T-helper 1 cell (primary cell): ENCODE measurements around the gene SACM1L.
A peak's percentile ranks its signal among the peaks of the same experiment; 100 is the strongest.
"Not testable (repeated sequence)": the region's sequence is repeated elsewhere in the genome, so short reads cannot be mapped to it uniquely, and the experiment has no call there.

ENCODE experiments used
- DNase-seq, 5 donors: peaks; one replicate each; pipeline ENCODE4 v3.0.0-alpha.2; 2012 to 2020

Gene SACM1L

DNA sequence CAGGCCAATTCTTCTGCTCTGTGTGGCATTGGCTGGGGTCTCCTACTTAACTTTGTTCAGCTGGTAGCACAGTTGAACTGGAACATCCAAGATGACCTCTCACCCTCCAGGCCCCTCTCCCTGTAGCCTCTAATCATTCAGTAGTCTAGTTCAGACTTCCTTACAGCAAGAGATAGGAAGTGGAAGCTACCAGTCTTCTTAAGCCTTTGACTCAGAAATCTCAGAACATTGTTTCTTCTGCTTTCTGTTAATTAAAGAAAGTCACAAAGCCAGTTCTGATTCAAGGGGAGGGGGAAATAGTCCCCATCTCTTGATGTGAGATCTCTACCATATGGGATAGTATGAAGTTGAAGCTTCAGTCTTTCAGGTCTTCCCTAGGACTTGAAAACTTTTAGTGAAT lies 18.8 kb upstream of the SACM1L start:
- DNase-seq: no peak

DNA sequence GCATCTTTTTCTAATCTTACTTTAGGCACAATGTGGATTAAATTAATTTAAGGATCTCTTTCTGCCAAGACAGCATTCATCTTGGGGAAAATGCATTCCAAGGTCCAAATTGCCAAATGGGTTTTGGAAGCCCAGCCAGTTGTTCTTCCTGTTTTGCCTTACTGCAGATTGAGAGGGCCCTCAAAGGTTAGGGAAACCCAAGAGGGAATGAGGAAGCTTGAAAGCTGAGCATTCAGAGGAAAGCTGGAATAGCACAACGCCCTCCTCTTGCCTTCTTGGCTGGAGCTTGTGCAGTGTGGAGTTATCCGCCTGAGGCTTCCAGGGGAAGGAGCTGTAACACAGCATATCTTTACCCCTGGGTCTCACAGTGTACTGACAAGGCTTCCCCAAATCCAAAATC lies 18.2 kb upstream of the SACM1L start:
- DNase-seq: no peak

DNA sequence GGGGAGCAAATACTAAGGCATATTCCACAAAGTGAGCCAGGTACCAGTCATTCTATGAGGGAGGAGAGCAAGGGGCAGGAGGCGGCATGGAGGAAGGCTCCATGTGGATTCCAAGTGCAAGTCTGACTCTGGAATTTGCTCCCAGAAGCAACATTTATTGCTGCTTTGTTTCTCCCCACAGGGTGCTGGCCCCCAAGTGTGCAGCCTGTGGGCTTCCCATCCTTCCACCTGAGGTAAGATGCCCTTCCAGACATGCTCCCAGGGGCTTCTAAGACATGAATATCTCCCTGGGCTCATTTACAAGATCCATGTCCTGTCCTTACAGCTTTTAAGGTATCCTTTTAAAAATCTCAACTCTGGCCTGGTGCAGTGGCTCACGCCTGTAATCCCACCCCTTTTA lies 15.9 kb upstream of the SACM1L start:
- no peak for DNase-seq

DNA sequence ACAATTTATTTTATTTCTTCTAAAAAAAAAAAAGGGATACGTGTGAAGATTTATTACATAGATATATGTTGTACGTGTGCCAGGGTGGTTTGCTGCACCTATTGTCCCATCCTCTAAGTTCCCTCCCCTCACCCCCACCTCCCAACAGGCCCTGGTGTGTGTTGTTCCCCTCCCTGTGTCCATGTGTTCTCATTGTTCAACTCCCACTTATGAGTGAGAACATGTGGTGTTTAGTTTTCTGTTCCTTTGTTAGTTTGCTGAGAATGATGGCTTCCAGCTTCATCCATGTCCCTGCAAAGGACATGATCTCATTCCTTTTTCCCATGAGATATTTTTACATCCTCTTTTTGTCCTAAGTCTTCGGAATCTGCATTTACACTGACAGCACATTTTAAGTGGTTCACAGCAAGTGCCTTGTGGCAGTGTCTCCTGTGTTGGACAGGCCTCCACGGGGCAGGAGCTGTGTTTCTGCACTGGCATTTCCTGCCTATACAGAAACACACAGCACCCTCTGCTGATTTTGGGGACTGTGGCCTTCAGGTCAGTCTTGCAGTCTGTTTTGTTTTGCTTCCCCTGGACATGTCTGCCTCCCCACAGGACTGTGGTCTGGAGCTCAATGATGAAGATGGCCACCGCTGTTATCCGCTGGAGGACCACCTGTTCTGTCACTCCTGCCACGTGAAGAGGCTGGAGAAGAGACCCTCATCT lies 12.7 kb upstream of the SACM1L start:
- no peak for DNase-seq

DNA sequence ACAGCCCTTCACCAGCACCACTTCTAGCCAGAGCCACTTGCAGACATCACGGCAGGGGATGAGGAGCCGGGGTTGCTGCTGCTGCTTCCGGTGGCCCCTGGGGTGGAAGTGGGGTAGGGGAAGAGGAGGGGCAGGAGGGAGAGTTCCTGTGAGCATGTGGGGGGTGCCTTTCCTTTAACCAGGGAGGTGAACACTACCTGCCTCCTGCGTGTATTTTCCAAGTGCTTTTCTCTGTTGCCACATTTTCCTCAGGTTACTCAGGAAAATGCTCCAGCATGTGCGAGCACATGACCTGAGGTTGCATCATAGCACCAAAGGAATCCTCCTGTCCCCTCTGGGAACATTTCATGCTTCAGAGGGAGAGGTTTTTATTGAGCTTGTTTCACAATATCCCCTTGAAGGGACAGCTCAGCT lies 12.2 kb upstream of the SACM1L start:
- DNase-seq: peak; percentile 40 to 76 (median 46)

DNA sequence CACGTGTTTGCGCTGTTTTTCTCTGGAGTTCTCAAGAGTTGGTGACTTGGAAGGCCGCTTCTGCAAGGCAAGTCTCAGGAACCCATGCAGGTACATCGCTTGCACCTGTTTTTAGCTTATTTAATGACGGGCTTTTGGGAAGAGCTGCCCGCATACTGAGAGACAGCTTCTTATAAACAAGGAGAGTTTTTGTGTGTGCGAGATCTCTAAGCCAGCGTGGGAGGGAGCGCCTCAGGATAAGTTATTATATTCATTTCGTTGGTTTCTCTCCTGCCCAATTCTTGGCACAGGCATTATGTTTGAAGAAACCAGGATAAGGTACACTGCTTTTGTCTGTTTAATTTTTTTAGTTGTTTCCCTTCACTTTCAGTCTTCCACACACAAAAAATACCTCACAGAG lies 11.4 kb upstream of the SACM1L start:
- no peak for DNase-seq

DNA sequence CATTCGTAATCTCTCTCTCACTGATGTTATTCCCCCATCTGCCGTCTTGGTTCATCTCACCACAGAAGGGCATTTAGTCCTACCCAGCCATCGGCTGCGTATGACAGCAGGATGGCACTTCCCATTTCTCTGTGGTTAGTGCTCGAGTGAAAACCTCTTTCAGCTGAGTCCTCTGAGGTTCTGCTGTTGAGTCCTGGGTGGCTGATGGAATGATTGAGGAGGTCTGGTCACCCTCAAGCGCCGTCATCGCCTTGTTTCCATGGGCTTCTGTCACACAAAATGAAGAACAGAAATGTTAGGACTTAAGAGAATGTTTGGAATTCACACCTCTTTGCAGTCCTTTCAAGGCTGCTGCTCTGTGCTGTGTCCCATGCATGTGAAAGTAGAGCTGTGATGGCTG lies 9.4 kb upstream of the SACM1L start:
- DNase-seq: no peak

DNA sequence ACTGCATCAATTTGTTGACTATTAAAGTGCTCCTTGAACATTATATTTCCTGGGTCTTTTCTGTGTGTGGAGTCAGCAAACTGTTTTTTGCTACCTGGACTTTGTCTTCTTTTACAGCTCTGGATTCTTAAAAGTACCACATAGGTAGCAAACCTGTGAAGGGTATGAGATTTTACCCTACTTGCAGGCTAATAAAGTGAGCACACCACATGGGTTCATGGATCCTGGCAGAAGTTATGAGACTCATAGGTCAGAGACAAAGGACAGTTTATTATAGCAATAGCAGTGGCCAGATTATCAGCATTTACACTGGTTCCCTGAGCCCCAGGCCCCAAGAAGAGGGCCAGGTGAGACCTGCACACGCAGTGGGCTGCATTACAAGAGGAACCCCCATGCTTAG lies 8.0 kb upstream of the SACM1L start:
- DNase-seq: no peak

DNA sequence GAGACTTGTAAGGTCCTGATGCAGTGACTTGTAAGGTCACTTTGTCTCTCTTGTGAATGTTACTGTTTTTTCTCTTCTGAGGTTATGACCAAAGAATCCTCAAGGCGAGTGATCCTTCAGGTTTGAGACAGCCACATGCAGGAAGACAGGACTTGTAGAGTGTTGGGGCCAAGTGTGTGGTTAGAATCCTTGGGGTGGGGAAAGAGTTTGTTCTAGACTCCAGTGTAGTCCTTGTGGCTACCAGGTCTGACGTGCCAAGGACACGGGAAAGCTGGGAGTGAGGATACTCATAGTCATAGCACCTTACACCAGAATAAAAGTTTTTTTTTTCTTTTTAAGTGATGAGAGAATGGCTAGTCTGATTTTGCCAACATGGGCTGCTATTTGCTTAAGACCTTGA lies 7.3 kb upstream of the SACM1L start:
- DNase-seq: no peak

DNA sequence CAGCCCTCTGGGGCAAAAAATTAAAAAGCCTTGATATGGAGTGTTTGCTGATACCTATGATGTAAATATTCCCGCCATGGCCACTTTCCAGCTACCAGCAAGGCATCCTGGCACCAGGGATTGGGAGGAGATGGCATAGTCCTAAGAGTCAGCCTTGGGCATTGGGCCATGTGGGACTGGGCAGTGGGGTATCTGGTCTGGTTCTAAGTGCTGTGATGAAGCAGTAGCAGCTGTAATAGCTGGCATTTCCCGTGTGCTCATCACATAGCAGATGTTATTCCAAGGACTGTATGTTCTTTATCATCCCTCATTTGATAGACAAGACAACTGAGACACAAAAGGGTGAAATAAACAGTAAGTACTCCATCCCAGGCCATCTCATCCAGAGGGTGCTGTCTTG lies 6.9 kb upstream of the SACM1L start:
- no peak for DNase-seq

DNA sequence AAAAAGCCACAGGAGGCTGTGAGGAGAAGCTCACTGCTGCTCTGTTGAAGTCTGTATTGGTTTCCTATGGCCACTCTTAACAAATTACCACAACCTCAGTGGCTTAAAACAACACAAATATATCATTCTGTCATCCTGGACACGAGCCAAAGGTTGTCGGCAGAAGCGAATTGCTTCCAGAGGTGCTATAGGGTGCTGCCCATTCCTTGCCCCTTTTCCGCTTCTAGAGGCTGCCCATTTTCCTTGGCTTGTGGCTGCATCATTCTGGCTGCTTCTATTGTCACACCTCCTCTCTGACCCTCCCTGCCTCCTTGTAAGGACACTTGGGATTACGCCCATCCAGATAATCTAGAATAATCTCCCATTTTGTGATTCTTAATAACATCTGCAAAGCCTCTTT lies 6.4 kb upstream of the SACM1L start:
- no peak for DNase-seq

DNA sequence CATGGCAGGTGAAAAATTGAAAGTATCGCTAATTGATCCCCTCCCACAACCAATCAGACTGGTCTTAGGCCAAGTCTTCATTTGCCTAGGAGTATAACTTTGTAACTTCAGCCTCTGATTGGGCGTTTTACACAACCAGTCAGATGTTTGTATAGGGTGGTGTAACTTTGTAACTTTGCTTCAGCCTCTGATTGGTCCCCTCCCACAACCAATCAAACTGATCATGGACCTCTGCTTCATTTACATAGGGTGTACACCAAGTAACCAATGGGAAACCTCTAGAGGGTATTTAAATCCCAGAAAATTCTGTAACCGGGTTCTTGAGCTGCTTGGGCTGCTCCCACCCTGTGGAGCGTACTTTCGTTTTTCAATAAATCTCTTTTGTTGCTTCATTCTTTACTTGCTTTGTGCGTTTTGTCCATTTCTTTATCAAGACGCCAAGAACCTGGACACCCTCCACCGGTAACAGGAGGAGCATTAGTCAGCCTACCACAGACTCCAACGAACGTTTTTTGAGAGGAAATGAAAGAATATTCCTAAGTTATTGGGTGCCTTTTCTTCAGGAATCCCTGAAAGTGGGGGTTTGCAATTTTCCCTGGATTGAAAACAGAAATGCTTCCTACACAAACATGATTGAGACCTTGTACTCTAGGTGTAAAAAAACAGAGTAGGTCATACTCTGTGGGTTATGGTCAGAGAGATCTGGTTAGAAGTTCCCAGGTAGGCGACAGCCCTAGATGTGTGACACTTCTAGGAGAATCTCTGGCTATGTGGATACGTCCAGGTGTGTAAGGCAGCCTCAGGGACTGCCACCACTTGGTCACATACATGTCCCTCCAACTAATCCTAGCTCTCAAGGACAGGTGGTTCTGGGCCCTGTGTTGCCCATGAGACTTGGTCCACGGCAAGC lies 5.5 kb upstream of the SACM1L start:
- DNase-seq: no peak

DNA sequence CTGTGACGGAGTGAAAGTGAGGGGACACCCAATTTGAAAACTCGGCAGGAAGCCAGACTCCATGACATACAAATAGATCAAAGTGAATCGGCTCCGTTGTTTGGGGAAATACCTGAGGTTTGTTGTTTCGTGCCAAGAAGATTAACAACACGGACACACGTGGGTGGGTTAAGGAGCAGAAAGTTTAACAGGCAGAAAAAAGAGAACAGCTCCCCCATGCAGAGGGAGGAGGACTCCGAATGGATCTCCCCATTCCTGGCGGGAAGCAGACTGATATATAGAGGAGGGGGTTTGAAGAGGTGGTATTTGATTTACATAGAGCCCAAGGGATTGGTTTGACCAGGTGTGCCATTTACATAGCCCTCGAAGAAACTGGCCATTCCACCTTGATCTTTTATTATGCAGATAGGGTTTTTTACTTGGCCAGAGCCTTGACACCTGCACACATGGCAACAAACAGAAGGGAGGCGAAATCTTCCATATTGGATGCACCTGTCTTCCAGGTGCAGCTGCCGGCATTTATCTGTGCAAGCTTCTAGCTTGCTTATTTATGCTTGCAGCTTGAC lies 4.8 kb upstream of the SACM1L start:
- DNase-seq: no peak

DNA sequence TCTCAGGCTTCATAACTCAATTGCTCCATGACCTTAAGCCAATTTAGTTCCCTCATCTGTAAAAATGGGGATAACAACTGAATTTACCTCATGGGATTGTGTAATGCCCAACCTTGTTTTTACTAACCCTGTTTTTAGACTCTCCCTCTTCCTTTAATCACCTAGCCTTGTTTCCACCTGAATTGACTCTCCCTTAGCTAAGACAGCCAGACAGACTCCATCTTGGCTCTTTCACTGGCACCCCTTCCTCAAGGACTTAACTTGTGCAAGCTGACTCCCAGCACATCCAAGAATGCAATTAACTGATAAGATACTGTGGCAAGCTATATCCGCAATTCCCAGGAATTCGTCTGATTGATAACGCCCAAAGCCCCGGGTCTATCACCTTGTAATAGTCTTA lies 3.5 kb upstream of the SACM1L start:
- not testable (repeated sequence) for DNase-seq

DNA sequence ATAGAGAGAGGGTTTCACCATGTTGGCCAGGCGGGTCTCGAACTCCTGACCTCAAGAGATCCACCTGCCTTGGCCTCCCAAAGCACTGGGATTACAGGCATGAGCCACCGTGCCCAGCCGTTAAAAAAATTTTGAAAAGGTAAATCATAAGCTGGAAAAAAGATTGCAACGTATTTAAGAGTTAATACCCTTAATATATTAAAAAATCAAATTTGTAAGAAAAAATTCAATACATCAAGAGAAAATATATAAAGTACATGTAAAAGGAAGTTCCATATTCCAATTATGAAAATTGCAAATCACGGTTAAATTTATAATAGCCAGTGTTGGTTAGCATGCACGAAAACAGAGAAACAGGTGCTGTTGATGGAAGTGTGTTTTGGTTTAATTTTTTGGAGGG lies 2.3 kb upstream of the SACM1L start:
- DNase-seq: no peak

DNA sequence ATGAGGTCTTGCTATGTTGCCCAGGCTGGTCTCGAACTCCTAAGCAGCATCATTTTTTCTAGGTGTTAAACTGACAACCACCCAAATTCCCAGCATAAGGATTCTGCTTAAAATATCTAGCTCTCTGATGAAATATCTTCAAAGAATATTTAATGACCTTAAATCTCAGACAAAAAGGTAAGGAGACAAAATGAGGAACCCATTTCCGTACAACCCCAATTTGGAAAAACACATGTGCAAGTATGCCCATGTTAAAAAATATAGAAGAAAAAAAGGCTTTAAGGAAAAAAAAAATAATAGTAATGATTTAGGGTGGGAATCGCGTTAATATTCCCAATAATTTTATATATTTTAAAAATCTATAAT lies 1.4 kb upstream of the SACM1L start:
- no peak for DNase-seq

DNA sequence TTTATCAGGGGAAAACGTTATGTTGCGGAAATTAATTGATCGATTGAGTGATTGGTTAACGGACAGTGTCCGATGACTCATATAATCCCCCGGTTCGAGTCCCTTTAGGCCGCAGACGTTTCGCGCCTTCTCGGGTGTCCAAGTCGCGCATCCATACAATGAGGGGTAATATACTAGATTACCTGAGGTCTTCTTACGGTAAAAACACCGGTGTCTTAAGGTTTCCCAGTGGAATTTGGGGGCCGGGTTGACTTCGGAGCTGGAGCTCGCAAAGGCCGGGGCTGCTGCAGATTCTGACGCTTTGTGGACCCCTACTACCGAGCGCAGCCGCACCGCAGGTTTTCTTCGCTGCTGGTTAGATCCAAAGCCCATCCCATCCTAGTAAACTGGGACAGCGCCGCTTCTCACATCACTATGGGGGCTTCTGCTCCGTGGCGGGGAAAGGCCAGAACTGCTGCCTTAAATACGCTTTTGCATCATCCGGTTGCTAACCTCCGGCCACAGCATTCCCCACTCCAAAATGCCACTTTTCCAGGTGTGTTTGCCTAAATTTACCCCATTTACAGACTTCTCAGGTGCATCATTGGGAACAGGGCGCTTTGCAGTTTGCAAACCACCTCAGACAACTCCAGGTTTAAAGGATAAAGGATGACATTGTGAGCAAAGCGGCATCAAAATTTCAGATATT lies 858 bp upstream of the SACM1L start:
- DNase-seq: peak in 2 of 5 donors; percentile 17 to 48

DNA sequence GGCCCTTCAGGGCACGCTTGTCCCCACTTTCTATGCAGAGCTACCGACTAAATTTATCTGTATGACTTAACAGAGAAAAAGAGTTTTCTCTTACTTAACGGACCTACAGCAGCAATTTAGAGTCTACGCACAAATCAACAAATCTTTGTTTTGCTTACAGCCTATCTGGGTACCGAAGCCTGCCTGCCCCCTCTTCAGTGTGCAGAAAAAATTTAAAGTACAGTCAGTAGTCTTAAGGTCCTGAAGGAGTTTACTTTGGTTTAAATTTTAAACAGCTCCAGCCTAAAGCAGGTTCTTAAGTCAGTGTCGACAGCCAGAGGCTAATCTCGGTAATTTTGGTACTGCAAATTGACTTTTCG lies 570 bp downstream of the SACM1L start:
- no peak for DNase-seq

DNA sequence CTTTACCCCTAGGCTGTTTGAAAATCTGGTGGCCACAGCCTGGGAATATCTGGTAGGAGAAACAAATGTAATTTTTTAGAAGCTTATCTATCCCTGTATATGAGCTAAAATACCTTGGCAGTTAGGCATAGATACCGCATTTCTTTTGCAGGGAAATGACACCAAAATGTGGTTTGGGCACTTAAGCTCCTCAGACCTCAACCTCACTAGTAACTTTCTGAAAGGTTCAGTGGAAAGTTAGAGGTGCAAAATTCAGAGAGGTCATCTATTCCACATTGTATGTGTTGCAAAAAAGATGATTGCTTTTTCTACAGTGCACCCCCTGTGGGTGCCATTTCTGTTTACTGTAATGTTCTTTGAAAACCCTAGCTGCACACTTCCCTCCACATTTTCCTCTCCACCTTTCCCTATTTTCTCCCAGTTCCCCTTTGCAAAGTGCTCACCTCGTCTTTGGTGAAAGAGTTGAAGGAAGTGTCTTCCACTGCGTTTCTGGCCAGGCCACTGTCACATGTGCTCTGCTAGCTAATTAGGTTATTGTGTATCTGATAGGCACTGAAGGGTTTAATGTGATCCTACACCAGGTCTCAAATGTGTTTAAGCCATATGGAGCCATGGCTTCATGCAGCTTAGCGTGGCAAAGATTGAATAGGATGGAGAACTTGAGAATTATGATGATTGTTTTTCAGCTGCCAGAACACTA lies 1.3 kb downstream of the SACM1L start:
- DNase-seq: peak in 1 of 5 donors; percentile 44

DNA sequence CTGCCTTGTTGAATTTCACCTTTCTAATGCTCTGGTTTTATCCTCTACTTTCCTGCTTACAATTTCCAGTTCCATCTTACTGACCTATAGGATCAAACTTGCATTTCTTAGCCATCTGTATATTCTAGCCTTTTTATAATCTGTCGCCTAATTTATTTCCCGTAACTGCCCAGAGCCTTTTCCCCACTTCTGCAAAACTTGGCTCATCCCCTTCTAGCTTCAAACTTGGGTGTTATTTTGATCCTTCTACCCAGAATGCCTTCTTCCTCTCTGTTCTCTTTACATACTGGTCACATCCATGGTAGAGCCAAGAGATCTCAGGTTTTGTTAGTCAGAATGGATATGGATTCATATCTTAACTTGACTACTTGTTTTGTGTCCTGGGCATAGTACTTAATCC lies 2.6 kb downstream of the SACM1L start:
- DNase-seq: no peak

DNA sequence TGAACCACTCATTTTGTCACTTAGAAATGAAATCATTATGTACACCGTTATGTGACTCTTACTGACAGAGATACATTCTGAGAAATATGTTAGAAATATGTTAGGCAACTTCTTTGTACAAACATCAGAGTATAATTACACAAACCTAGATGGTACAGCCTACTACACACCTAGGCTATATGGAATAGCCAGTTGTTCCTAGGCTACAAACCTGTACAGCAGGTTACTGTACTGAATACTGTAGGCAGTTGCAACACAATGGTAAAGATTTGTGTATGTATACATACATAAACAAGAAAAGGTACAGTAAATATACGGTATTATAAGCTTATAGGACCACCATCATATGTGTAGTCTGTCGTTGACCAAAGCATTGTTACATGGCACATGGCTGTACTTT lies 3.7 kb downstream of the SACM1L start:
- DNase-seq: no peak

DNA sequence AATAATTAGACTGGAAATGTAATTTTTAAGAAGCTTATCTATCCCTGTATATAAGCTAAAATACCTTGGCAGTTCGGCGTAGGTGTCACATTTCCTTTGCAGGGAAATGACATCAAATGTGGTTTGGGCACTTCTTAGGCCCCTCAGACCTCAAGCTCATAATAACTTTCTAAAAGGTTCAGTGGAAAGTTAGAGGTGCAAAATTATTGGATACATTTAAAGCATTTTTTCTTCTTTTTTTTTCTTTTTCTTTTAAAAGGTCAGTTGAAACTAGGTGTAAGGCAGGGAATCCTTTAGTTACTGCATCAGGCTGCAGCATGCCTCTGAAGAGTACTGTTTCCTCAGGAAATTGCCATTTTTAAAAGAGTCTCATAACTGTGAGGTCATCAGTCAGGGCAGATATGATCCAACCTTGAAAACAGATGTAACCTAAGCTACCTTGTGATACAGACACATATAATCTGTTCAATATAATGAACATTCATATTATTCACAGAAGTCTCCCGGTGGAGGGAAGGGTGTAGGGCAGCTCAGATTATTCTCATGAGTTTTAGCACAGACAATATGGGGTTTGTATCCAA lies 4.8 kb downstream of the SACM1L start:
- peak in 4 of 5 donors; percentile 27 to 72 (median 28) for DNase-seq
